GM19240 (cell line): Measurements from ENCODE around the gene CSTB.

Source experiments
- DNase-seq: peaks from one replicate; pipeline ENCODE4 v3.0.0; 2011; ENCODE audit warnings: low spot score; ENCODE audit not compliant: insufficient read length

The CSTB gene

GRCh38 chr21:43750339-43751033 lies 25.6 kb downstream of the CSTB start:
- no peak for DNase-seq

DNA sequence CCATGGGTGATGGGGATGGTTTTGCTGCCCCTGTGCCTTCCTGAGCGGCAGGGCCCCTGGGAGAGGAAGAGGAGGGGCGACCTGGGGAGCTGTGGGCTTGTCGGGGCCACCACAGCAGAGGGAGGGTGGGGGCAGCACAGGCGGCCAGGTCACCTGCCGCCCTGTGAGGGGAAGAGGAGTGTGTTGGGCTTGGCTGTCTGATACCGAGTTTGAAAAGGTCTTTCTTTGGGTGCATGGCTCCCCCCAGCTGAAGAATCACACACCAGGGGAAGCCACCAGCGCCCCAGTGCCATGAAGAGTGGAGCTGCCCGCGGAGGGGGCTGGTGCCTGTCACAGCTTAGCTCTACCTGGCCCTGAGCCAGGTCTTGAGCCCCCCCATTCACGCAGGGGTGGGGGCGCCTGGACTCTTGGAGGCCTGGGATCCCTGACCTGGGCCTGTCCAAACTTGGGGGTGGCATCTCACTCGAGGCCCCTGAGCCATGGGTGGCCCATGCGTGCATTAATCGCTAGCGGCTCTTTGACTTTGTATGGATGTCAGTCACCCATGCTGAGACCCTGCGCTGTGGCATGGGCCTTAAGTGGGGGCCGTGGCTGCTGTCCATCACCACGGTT lies 26.4 kb downstream of the CSTB start:
- no peak for DNase-seq

GRCh38 chr21:43748622-43749021 lies 27.5 kb downstream of the CSTB start:
- no peak for DNase-seq

GRCh38 chr21:43745772-43746517 lies 30.2 kb downstream of the CSTB start:
- DNase-seq: no peak

- DNase-seq: no peak
Measured at GRCh38 chr21:43744725-43745124, 31.4 kb downstream of the CSTB start.

- DNase-seq: no peak
Measured at GRCh38 chr21:43743947-43744346, 32.2 kb downstream of the CSTB start.

GRCh38 chr21:43741423-43742096 lies 34.5 kb downstream of the CSTB start:
- DNase-seq: no peak

DNA sequence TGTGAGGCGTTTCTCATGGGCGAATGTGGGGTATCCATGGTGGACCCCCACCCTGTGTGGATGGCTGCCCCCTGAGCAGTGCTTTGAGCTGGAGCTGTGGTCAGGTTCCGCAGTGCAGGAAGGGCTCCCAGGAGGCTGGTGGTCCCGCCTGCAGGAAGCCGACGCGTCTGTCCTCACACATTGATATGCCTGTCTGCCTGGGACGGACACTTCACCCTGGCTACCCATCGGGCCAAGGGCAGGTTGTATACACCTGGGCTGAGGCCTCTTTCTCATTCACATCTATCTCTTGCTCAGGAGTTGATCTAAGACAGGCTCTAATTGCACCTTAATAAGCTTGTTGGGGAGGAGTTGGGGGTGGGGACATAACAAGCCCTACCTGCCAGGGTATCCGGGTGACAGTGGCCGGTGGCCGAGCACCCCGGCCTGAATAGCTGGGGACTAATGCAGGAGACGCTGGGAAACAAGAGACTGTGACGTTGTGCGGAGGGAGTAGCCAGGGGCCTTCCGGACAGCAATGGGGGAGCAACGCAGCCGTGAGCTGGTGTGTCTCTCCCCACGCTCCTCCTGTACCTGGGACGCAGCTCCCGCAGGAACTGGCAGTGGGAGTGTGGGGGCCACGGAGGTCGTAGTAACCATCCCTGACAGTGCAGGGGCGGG lies 35.5 kb downstream of the CSTB start:
- no peak for DNase-seq

GRCh38 chr21:43739621-43740435 lies 36.3 kb downstream of the CSTB start:
- no peak for DNase-seq

- DNase-seq: no peak
Measured at GRCh38 chr21:43737158-43737950, 38.8 kb downstream of the CSTB start.

DNA sequence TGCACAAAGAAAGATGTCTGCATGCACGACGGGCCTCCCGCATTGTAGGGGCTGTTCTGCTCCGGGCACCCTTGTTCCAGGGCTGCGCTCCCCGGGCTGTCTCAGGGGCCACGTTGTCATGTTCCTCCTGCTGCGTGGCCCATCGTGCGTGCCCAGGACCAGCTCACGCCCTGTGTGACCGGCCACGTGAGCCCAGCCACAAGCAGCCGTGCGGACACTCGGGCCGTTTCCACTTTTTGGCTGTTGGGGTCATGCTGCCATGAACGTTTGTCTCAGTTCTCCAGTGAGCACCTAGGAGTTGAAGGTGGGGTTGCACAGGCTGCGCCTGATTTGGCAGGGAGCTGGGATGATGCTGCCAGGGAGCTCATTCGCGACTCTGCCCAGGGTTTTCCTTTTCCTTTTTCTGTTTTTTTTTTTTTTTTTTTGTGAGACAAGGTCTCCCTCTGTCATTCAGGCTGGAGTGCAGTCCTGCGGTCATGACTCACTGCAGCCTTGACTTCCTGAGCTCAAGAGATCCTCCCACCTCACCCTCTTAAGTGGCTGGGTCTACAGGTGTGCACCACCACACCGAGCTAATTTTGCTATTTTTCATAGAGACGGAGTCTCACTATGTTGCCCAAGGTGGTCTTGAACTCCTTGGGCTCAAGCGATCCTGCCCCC lies 39.8 kb downstream of the CSTB start:
- no peak for DNase-seq

DNA sequence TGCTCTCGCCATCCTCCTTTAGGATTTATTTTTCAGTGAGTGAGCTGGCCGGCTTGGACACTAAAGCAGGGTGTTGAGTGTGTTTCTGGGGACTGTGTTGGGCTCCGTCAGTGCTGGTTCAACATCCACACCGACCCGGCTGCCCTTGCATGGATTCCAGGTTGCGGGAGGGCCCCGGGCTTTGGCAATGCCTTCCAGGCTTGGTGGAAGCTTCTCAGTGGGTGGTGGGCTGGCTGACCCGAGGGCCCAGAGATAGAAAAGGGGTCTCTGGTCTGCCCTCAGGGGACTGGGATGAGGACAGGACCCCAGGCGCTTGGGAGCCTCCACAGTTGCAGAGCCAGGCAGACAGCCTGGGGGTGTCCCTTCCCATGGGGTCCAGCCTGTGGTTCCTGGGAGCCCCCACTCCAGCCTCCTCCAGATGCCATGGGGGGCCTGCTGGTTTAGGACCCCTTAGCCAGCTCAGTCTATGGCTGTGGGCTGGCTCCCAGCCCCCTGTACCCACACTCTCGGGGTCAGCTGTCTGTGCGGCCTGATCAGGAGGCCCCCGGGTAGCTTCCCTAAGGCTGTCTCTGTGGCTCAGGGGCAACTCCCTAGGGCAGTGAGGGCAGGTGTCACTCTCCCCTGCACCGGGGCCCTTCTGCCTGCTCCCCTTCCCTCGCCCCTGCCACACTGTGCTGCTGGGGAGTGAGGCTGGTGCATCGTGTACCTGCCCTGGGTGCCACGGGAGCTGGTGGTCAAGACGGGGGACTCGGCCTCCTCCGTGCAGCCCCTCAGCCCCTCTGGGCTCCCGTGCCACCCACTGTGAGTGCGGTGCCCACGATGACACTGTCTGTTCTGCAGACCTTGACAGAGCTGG lies 40.6 kb downstream of the CSTB start:
- no peak for DNase-seq

DNA sequence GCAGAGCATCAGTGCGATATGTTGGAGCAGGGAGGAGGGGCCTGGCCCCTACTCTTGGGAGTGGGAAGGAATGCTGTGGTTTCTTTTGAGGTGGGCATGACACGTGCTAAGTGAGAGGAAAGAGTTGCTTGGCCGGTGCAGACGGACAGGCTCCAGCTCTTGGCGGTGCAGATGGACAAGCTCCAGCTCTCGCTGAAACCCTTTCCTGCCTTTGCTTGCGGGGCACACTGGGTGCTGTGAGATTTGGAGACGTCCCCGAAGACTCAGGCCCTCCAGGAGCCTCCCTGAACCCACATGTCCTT lies 41.2 kb downstream of the CSTB start:
- no peak for DNase-seq

- DNase-seq: no peak
Measured at GRCh38 chr21:43734131-43734927, 41.8 kb downstream of the CSTB start.

DNA sequence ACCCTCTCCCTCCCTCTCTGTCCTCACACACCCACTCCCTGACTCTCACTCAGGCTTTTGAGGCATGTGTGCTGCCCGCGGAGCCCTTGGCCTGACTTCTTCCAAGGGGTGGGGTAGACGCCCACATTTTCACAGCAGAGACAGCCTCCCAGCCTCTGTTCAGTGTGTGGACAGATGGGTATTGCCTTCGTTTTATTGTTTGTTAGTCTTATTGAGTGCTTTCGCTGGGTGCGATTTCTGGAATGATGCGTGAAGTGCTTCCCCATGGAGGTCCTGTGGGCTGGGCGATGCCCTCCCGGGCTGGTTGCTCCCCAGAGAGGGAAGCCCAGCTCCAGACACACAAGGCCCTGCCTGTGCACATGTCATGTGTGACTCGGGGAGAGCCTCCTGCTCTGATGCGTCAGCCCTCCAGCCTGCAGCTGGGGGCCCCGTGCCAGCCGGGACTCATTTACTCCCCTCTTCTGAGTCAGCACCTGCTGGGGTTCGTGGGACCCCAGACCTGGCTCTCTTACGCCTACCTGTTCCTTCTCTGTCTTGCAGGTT lies 42.5 kb downstream of the CSTB start:
- no peak for DNase-seq

DNA sequence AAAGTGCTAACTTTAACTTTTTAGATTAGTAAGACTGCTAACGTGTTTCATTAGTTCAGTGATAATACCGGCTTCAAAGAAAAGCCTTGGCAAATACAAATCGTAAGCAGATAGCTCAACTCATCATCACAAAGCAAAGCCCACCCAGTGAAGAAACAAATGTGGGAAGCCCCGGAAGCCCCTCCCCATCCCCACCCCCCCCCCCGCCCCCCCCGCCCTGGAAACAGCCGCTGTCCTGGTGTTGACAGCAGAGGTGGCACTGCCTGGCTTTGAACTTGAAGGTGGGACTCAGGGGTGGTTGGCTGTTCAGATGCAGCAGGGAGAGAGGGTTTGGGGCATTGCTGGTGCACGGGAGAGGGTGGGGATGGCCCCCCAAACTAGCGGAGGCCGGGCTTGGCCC lies 43.0 kb downstream of the CSTB start:
- no peak for DNase-seq

DNA sequence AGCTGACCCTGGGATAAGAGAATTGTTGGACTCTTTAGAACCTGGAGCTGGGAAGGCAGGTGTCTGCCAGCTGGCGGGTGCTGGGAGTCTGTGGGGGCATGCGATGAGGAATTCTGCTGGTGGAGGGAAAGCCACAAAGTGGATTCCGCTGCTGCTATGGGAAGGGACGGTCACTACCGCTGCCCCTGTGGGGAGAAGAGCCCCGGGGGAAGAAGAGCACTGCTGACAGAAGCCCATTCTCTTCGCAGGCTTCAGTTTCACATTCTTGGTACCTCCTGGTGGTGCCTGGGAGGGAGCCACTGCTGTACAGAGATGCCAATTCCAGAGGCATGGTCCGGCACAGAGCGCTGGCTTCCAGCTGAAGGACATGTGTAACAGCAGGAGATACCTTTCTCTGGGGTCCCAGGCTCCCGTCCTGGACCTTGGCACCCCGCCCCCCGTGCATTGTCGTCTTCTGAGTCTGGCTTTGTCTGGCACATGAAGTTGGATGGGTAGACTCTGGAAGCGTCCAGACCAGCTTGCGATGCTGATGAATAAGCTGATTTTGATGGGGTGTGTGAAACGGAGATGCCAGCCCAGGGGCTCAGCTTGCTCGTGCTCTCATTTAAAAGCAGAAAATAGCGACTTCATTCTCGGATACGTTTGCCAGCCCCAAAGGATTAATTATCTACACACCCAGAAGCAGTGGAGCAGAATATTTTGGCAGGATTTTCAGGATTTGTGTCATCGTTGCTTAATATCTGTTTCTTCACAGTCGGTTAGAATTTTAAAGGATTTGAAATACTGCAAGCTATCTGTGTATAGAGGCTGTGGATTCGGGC lies 44.0 kb downstream of the CSTB start:
- no peak for DNase-seq
